ENCODE measurements around the gene TUFM. TPM values are rescaled to one million over a fixed set of nuclear protein-coding genes. Genes with fewer than 3 reads are reported as not detected.

TUFM gene
- total RNA-seq, 2 donors from 2014 or later = 122 to 165 TPM

DNA sequence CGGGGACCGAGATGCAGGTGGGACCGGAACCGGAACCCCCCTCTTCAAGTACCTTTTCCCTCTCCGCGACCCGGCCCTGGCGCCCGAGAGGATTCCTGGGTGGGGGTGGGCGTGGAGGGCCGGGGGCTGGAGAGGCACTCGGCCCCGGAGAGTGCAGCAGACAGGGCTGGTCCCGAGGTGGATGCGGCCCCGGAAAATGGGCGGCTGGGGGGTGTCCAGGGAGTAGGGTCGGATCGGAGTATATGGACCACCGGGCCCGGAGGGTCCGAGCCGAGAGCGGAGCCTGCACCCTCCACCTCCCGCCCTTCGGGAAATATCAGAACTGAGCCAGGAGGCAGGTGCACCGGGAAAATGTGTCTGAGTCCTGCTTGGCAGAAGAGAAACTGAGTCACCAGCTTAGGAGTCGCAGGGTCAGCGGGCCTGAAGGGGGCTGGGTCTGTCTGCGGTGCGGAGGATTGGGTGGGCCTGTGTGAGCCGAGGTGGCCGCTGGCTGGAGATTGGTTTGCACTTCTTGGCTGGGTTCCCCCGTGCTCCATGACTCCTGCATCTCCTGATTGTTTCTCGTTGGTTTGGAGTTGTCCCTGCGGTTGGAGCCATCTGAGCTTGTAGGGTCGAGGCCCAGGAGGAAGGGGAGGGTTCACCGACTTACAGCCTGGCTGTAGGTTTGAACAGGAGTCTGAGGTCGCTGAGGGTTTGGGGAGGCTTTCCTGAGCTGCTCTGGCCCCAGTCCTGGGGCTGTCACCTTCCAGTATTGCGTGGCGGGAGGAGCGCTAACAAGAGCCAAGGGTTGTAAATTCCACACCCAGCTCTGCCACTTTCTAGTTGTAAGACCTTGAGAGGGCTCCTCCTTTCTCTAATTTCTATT is 18.0 kb upstream of the TUFM start:
- Histone ChIP-seq H3K27me3 (no peaks in the 10 kb centered on the region), H3K36me3 (peaks cover 26% of the 10 kb centered on the region), H3K4me1 (peaks cover 0 to 31% of the 10 kb centered on the region in 2 donors), H3K4me3 (peak overlapping the region; percentile 88 to 97), H3K27ac (peak overlapping the region; percentile 95 to 98), H3K9me3 (no peaks in the 10 kb centered on the region)
- TF ChIP-seq CTCF (IDR thresholded peaks at IDR 0.05) = no peak
- no peak for DNase-seq (ENCODE audit: low spot score)

DNA sequence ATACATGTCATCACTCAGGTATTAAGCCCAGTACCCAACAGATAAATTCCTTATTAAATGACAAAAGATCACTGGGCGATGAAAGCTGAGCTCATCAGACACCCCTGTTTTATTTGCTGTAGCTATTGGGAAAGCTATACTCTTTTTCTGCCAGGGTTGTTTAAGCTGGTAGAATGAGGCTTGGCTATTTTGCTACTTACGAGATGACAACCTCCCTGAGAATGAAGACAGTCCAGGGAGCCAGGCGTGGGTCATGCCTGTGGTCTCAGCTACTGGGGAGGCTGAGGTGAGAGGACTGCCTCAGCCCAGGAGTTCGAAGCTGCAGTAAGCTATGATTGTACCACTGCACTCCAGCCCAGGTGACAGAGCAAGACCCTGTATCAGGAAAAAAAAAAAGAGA is 13.2 kb upstream of the TUFM start:
- Histone ChIP-seq H3K27ac (no peak overlapping the region), H3K4me3 (no peak overlapping the region), H3K4me1 (peaks cover 0 to 13% of the 10 kb centered on the region in 2 donors), H3K27me3 (no peaks in the 10 kb centered on the region), H3K36me3 (no peaks in the 10 kb centered on the region), H3K9me3 (no peaks in the 10 kb centered on the region)
- no peak for DNase-seq (ENCODE audit: low spot score)
- no peak for TF ChIP-seq CTCF (IDR thresholded peaks at IDR 0.05)

- TF ChIP-seq CTCF (IDR thresholded peaks at IDR 0.05) = no peak
- DNase-seq (ENCODE audit: low spot score) = no peak
- H3K4me1 ChIP-seq = peaks cover 0 to 9% of the 10 kb centered on the region in 2 donors
- H3K27ac ChIP-seq = no peak overlapping the region
- H3K9me3 ChIP-seq = no peaks in the 10 kb centered on the region
- no peaks in the 10 kb centered on the region for H3K36me3 ChIP-seq
- H3K4me3 ChIP-seq = no peak overlapping the region
- no peaks in the 10 kb centered on the region for H3K27me3 ChIP-seq
These were observed 12.3 kb upstream of the TUFM start for GRCh38 chr16:28858421-28858820.

DNA sequence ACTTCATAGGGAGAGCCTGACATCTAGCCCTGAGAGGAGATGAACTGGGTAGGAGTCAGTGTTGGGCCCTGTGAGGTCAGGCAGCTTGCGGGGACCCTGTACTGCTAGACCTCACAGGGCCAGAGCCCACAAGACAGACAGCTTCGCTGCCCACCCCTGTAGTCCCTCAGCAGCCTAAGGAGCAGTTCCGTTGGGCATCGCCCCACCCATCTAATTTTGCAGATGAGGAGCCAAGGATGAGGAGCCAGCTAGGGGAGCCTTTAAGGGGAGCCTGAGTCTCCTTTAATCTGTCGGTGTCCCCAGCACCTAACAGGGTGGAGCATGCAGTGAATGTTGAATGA is 755 bp upstream of the TUFM start:
- peak overlapping the region; percentile 97 to 99 for H3K4me3 ChIP-seq
- H3K9me3 ChIP-seq = no peaks in the 10 kb centered on the region
- no peak for DNase-seq (ENCODE audit: low spot score)
- H3K27me3 ChIP-seq = no peaks in the 10 kb centered on the region
- peak overlapping the region; percentile 89 to 92 for H3K27ac ChIP-seq
- H3K36me3 ChIP-seq = peaks cover 28% of the 10 kb centered on the region
- H3K4me1 ChIP-seq = peaks cover 0 to 22% of the 10 kb centered on the region in 2 donors
- no peak for TF ChIP-seq CTCF (IDR thresholded peaks at IDR 0.05)

- H3K4me3 ChIP-seq = peak overlapping the region; percentile 97 to 99
- no peaks in the 10 kb centered on the region for H3K9me3 ChIP-seq
- H3K4me1 ChIP-seq = peaks cover 0 to 22% of the 10 kb centered on the region in 2 donors
- H3K27me3 ChIP-seq = no peaks in the 10 kb centered on the region
- peaks cover 37% of the 10 kb centered on the region for H3K36me3 ChIP-seq
- TF ChIP-seq CTCF (IDR thresholded peaks at IDR 0.05) = no peak
- no peak for DNase-seq (ENCODE audit: low spot score)
- H3K27ac ChIP-seq = peak overlapping the region; percentile 89 to 92
These were observed 428 bp downstream of the TUFM start for GRCh38 chr16:28845761-28846079.

DNA sequence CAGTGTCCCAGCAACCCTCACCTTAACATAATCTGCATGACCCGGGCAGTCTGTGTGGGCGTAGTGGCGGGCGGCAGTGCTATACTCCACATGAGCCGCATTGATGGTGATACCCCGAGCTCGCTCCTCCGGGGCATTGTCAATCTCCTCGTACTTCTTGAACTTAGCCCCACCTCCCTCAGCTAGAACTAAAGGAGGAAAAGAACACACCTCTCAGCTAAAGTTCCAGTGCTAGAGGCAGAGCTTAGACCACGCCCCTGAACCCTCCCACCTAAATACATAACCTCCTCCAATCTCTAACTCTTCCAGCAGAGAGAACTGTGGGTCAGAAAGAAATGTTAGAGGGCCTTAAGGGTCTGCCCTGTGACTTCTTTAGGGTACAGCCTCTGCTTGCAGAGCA is 855 bp downstream of the TUFM start:
- Histone ChIP-seq H3K36me3 (peaks cover 37% of the 10 kb centered on the region), H3K27ac (peak overlapping the region; percentile 89 to 92), H3K27me3 (no peaks in the 10 kb centered on the region), H3K4me1 (peaks cover 0 to 22% of the 10 kb centered on the region in 2 donors), H3K4me3 (peak overlapping the region; percentile 97 to 99), H3K9me3 (no peaks in the 10 kb centered on the region)
- TF ChIP-seq CTCF (IDR thresholded peaks at IDR 0.05) = no peak
- DNase-seq (ENCODE audit: low spot score) = no peak
